Measurements from ENCODE around the gene TDRD1.

GRCh38 chr10:114242235-114242634 is 63.1 kb downstream of the TDRD1 start:
- TF ChIP-seq CTCF (IDR thresholded peaks at IDR 0.05; ENCODE audit: extremely low read depth in 1 of 2, insufficient read depth in 1 of 2, low read depth in 1 of 2, low read length in 2 of 2) (no peak), POLR2A (IDR thresholded peaks at IDR 0.05; ENCODE audit: low read depth, low read length) (no peak), POLR2AphosphoS5 (IDR thresholded peaks at IDR 0.05; ENCODE audit: insufficient read depth, low read depth, low read length) (no peak), EZH2 (IDR thresholded peaks at IDR 0.05; ENCODE audit: borderline replicate concordance, low read depth, low read length, severe bottlenecking) (no peak), GATA2 (IDR thresholded peaks at IDR 0.05; ENCODE audit: insufficient read depth, insufficient read length, low read depth, low read length) (no peak), MYC (IDR thresholded peaks at IDR 0.05; ENCODE audit: low read depth, low read length) (no peak)
- TF ChIP-seq, protein P1, sequence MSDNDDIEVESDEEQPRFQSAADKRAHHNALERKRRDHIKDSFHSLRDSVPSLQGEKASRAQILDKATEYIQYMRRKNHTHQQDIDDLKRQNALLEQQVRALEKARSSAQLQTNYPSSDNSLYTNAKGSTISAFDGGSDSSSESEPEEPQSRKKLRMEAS (IDR thresholded peaks at IDR 0.05; ENCODE audit: insufficient read depth, insufficient read length) = no peak
